A673 (cell line): ENCODE measurements around the gene RDH11. TPM values are rescaled to one million over a fixed set of nuclear protein-coding genes. Genes with fewer than 3 reads are reported as not detected.

Source experiments
- BruUV-seq: library from RNA; stranded (reverse); fragments of 400-500 nt; replicated peaks from 2 replicates; lab custom pipeline; 2021; lab: Mats Ljungman, UMichigan
- CTCF ChIA-PET: fragments of 300-600 bp; sonication (Branson Sonifier 250); formaldehyde crosslinking; loops from one replicate; lab custom pipeline; 2022; ENCODE audit warnings: antibody characterized with exemption; lab: Charles Lee
- POLR2A ChIA-PET: fragments of 300-600 bp; sonication (Branson Sonifier 250); formaldehyde crosslinking; loops from one replicate; lab custom pipeline; 2022; ENCODE audit warnings: antibody characterized with exemption; ENCODE audit not compliant: low non-redundant PET; lab: Charles Lee
- DNase-seq: peaks from one replicate; pipeline ENCODE4 v3.0.0-alpha.2; 2015; ENCODE audit warnings: low spot score
- H3K27ac ChIP-seq: fragments of 200-600 bp; sonication (generic); 2 replicates; pipeline ENCODE4 v1.5.1; 2016; ENCODE audit warnings: mixed run types, low read depth, mild to moderate bottlenecking, mixed read lengths, antibody characterized with exemption, low read length; ENCODE audit not compliant: poor library complexity, severe bottlenecking
- H3K27me3 ChIP-seq: fragments of 200-600 bp; sonication (generic); replicated peaks from 2 replicates; pipeline ENCODE4 v1.6.1; 2017; ENCODE audit warnings: mixed run types, low read depth, mild to moderate bottlenecking, mixed read lengths, antibody characterized with exemption, low read length; ENCODE audit not compliant: insufficient read depth, poor library complexity
- H3K36me3 ChIP-seq: fragments of 200-600 bp; sonication (generic); 2 replicates; pipeline ENCODE4 v1.6.1; 2016; ENCODE audit warnings: mixed run types, mild to moderate bottlenecking, mixed read lengths, antibody characterized with exemption, low read length; ENCODE audit not compliant: insufficient read depth, poor library complexity, severe bottlenecking
- H3K4me1 ChIP-seq: fragments of 200-600 bp; sonication (generic); 2 replicates; pipeline ENCODE4 v1.6.1; 2017; ENCODE audit warnings: mixed run types, mild to moderate bottlenecking, mixed read lengths, antibody characterized with exemption, low read length; ENCODE audit not compliant: insufficient read depth, poor library complexity, severe bottlenecking
- H3K4me3 ChIP-seq: fragments of 200-600 bp; sonication (generic); 2 replicates; pipeline ENCODE4 v1.5.1; 2016; ENCODE audit warnings: low read depth, mixed run types, mild to moderate bottlenecking, mixed read lengths, low read length; ENCODE audit not compliant: poor library complexity, severe bottlenecking
- H3K9me3 ChIP-seq: fragments of 200-600 bp; sonication (generic); 2 replicates; pipeline ENCODE4 v1.6.1; 2016; ENCODE audit warnings: mixed run types, low read depth, mild to moderate bottlenecking, mixed read lengths, antibody characterized with exemption, low read length; ENCODE audit not compliant: poor library complexity, severe bottlenecking
- EZH2 ChIP-seq: fragments of 200-600 bp; sonication (generic); IDR thresholded peaks from 2 replicates; pipeline ENCODE4 v1.6.1; 2017; ENCODE audit warnings: borderline replicate concordance, low read depth, mild to moderate bottlenecking, mixed read lengths, antibody characterized with exemption, low read length; ENCODE audit not compliant: poor library complexity, severe bottlenecking
- intact Hi-C: fragments of 100-400 bp; cut with micrococcal nuclease; formaldehyde crosslinking; loops from one replicate; pipeline ENCODE4 v1.10.0; 2022; ENCODE audit not compliant: unreplicated experiment
- total RNA-seq: library from RNA; stranded (reverse); gene quantifications from 2 replicates; pipeline ENCODE4 v1.2.3, GENCODE V29; 2021
- TF ChIP-seq, protein P1 (sequence below): fragments of 300-800, 200-600 bp; sonication (generic); conservative IDR thresholded peaks from 2 replicates; pipeline ENCODE4 v1.5.1; 2017; ENCODE audit warnings: low read depth, mild to moderate bottlenecking, antibody characterized with exemption, low read length, moderate library complexity, mixed read lengths

The RDH11 gene
- total RNA-seq, 1 experiment from 2014 or later = 107 TPM

DNA sequence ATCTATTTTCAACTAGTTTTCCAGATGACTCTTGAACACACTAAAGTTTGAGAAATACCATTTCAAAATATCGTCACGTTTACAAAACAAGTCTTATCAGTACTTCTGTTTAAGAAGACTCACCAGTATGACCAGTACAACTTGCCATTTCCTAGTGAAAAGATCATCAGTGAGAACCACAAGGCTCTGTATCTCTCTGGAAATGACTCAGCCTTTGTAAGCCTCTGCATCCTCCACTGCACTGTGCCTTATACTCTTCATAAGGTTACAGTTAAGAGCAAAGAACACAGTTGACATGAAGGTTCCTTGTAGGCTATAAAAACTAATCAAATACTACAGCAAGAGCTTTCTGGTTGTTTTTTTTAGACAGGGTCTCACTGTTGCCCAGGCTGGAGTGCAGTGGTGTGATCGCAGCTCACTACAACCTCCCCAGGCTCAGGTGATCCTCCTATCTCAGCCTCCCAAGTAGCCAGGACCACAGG, 15.4 kb downstream of the RDH11 start:
- Histone ChIP-seq H3K9me3 (no peaks in the 10 kb centered on the region), H3K27me3 (no peaks in the 10 kb centered on the region), H3K4me3 (no peak overlapping the region), H3K27ac (no peak overlapping the region), H3K36me3 (peaks cover 87% of the 10 kb centered on the region), H3K4me1 (peaks cover 4% of the 10 kb centered on the region)
- no peak for DNase-seq
- intact Hi-C loops = no loop called here
- ChIA-PET POLR2A (no interaction called here), CTCF (no interaction called here)
- no TSS peak for BruUV-seq
- TF ChIP-seq EZH2 = no peak

DNA sequence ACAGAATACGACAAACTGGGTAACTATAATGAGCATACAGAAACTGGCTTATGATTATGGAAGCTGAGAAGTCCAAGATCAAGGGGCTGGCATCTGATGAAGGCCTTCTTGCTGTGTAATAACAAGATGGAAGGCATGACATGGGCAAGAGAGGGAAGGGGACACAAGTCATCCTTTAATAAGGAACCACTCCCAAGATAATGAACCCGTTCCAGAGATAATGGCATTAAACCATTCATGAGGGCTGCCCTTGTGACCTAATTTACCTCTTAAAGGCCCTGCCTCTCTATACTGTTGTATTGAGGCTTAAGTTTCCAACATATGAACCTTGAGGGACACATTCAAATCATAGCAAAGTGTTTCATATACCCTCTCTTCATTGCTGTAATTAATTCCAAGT, 16.6 kb downstream of the RDH11 start:
- peaks cover 4% of the 10 kb centered on the region for H3K4me1 ChIP-seq
- no peak for DNase-seq
- no peaks in the 10 kb centered on the region for H3K9me3 ChIP-seq
- ChIA-PET CTCF (no interaction called here), POLR2A (no interaction called here)
- TF ChIP-seq, protein P1, sequence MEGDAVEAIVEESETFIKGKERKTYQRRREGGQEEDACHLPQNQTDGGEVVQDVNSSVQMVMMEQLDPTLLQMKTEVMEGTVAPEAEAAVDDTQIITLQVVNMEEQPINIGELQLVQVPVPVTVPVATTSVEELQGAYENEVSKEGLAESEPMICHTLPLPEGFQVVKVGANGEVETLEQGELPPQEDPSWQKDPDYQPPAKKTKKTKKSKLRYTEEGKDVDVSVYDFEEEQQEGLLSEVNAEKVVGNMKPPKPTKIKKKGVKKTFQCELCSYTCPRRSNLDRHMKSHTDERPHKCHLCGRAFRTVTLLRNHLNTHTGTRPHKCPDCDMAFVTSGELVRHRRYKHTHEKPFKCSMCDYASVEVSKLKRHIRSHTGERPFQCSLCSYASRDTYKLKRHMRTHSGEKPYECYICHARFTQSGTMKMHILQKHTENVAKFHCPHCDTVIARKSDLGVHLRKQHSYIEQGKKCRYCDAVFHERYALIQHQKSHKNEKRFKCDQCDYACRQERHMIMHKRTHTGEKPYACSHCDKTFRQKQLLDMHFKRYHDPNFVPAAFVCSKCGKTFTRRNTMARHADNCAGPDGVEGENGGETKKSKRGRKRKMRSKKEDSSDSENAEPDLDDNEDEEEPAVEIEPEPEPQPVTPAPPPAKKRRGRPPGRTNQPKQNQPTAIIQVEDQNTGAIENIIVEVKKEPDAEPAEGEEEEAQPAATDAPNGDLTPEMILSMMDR = no peak
- intact Hi-C loops = no loop called here
- H3K27ac ChIP-seq = no peak overlapping the region
- H3K27me3 ChIP-seq = no peaks in the 10 kb centered on the region
- no TSS peak for BruUV-seq
- peaks cover 75% of the 10 kb centered on the region for H3K36me3 ChIP-seq
- no peak overlapping the region for H3K4me3 ChIP-seq

DNA sequence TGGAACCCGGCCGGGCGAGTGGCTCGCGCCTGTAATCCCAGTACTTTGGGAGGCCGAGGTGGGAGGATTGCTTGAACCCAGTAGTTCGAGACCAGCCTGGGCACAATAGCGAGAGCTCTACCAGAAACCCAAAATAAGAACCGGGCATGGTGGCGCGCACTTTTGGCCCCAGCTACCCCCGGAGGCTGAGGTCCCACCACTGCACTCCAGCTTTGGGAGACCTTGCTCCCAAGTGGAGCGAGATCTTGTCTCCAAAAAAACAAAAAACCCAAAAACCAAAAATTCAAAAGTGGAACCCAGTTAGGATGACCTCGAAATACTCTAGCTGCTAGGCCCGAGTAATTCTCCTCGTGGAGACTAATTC, 20.4 kb downstream of the RDH11 start:
- BruUV-seq = TSS peak; percentile 52
- Histone ChIP-seq H3K27me3 (no peaks in the 10 kb centered on the region), H3K36me3 (peaks cover 39% of the 10 kb centered on the region), H3K9me3 (no peaks in the 10 kb centered on the region), H3K4me1 (peaks cover 13% of the 10 kb centered on the region), H3K4me3 (peak overlapping the region; percentile 98), H3K27ac (peak overlapping the region; percentile 100)
- ChIA-PET POLR2A (no interaction called here), CTCF (no interaction called here)
- no peak for DNase-seq
- intact Hi-C loops = no loop called here
- TF ChIP-seq, protein P1 = no peak
- no peak for TF ChIP-seq EZH2

DNA sequence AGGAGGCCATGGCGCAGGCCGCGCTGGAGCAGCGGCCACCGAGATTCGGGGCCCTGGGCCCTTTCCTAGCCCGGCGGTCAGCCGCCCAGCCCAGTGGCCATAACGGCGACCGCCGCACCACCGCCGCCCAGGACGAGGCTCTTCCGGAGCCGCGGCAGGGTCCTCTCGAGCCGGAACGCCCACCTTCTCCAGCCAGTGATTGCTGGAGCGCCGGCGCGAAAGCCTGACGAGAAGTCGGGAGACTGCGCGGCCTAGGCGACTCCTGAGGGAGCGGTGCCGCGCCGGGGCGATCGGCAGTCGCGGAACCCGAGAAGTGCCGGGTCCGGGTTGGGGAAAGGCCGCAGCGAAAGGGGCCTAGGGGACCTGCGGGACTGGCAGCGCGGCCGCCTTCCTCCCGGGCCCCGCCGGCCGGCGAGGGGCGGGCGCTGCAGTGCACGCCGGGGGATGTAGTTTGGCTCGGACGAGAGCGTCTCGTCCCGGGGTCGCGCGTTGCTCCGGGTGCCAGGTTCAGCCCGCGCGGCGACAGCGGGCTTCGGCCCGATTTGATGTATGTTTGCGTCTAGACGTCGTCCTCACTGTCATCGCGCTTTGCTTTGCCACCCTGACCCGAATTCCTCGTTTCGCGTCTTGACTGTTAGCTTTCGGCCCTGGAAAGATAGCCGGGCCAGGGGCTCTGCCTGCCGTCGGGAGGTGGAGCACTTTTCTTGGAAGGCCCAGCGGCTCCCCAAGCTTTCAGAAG, 20.9 kb downstream of the RDH11 start, which contains the start of gene VTI1B:
Gene VTI1B, minus strand, starts transcription at position 153 of the 739 bp plus-strand sequence. Its CDS starts 143 bp downstream, at position 10.
- intact Hi-C loops = no loop called here
- CTCF ChIA-PET = no interaction called here

More for the DNA sequence above, 20.9 kb downstream of the RDH11 start, which contains the start of gene VTI1B:
- no peak for TF ChIP-seq EZH2
- TF ChIP-seq, protein P1 = peak; percentile 43
- Histone ChIP-seq H3K27ac (peak within 1 kb of the TSS; percentile 100), H3K9me3 (no peaks in the 10 kb centered on the region), H3K27me3 (no peaks in the 10 kb centered on the region), H3K4me3 (peak within 1 kb of the TSS; percentile 98), H3K36me3 (peaks cover 34% of the 10 kb centered on the region), H3K4me1 (peaks cover 13% of the 10 kb centered on the region)
- DNase-seq = peak; percentile 91
- POLR2A ChIA-PET = no interaction called here
- no TSS peak for BruUV-seq
